Calu3 (cell line): Measurements from ENCODE around the gene NFIL3. TPM values are rescaled to one million over a fixed set of nuclear protein-coding genes. Genes with fewer than 3 reads are reported as not detected.

Experiments
- BruUV-seq: library from RNA; stranded (reverse); fragments of 400-500 nt; replicated peaks from 2 replicates; lab custom pipeline; 2021; lab: Mats Ljungman, UMichigan
- CTCF ChIA-PET: fragments of 300-600 bp; sonication (Branson Sonifier 250); formaldehyde crosslinking; loops from one replicate; lab custom pipeline; 2022; ENCODE audit warnings: antibody characterized with exemption; lab: Charles Lee
- DNase-seq: peaks from one replicate; pipeline ENCODE4 v3.0.0; 2022
- H3K27ac Mint-ChIP-seq: one replicate; pipeline ENCODE4 v1.8.0; 2022; ENCODE audit warnings: mixed read lengths; ENCODE audit not compliant: unreplicated experiment
- H3K27me3 Mint-ChIP-seq: one replicate; pipeline ENCODE4 v1.8.0; 2022; ENCODE audit warnings: mixed read lengths; ENCODE audit not compliant: unreplicated experiment
- H3K36me3 Mint-ChIP-seq: one replicate; pipeline ENCODE4 v1.8.0; 2022; ENCODE audit warnings: mild to moderate bottlenecking, moderate library complexity, mixed read lengths; ENCODE audit not compliant: insufficient read depth, unreplicated experiment
- H3K4me1 Mint-ChIP-seq: one replicate; pipeline ENCODE4 v1.8.0; 2022; ENCODE audit warnings: mild to moderate bottlenecking, low read depth, mixed read lengths; ENCODE audit not compliant: unreplicated experiment
- H3K4me3 Mint-ChIP-seq: one replicate; pipeline ENCODE4 v1.8.0; 2022; ENCODE audit warnings: mild to moderate bottlenecking, low read depth, moderate library complexity, mixed read lengths; ENCODE audit not compliant: unreplicated experiment
- H3K9me3 Mint-ChIP-seq: one replicate; pipeline ENCODE4 v1.8.0; 2022; ENCODE audit warnings: low read depth, mixed read lengths; ENCODE audit not compliant: unreplicated experiment
- CTCF ChIP-seq: fragments of 200-600 bp; IDR thresholded peaks from one replicate; pipeline ENCODE4 v1.8.0; 2022; ENCODE audit warnings: antibody characterized with exemption; ENCODE audit not compliant: unreplicated experiment
- intact Hi-C: fragments of 100-400 bp; cut with micrococcal nuclease; formaldehyde crosslinking; loops from one replicate; pipeline ENCODE4 v1.10.0; 2022; ENCODE audit not compliant: unreplicated experiment
- total RNA-seq: library from RNA; stranded (reverse); gene quantifications from 2 replicates; pipeline ENCODE4 v1.2.3, GENCODE V29; 2022

Gene NFIL3
- total RNA-seq, 1 experiment from 2014 or later = 13.3 TPM

- CTCF ChIA-PET = interaction anchor here (1.1 kb wide), 1 partner anchor 514 kb away, joined by 3 read pairs; no protein-coding TSS in a partner anchor
- intact Hi-C loops = loop anchor here (10.0 kb wide), 1 partner anchor 75 kb away; no protein-coding TSS in a partner anchor
These were observed 5.9 kb upstream of the NFIL3 start for GRCh38 chr9:91429501-91429900.

GRCh38 chr9:91428927-91429351, 5.3 kb upstream of the NFIL3 start:
- H3K9me3 Mint-ChIP-seq = no peaks in the 10 kb centered on the region
- H3K27me3 Mint-ChIP-seq = no peaks in the 10 kb centered on the region
- no peak for DNase-seq
- peaks cover 25% of the 10 kb centered on the region for H3K4me1 Mint-ChIP-seq
- no peak overlapping the region for H3K4me3 Mint-ChIP-seq
- BruUV-seq = no TSS peak
- CTCF ChIA-PET = interaction anchor here (1.1 kb wide), 1 partner anchor 513 kb away, joined by 3 read pairs; no protein-coding TSS in a partner anchor
- no peak overlapping the region for H3K27ac Mint-ChIP-seq
- intact Hi-C loops = loop anchor here (10.0 kb wide), 1 partner anchor 74 kb away; no protein-coding TSS in a partner anchor
- no peak for TF ChIP-seq CTCF
- peaks cover 14% of the 10 kb centered on the region for H3K36me3 Mint-ChIP-seq

More at GRCh38 chr9:91429501-91429900, 5.9 kb upstream of the NFIL3 start:
- Mint-ChIP-seq H3K27me3 (no peaks in the 10 kb centered on the region), H3K9me3 (no peaks in the 10 kb centered on the region), H3K4me1 (peaks cover 25% of the 10 kb centered on the region), H3K27ac (no peak overlapping the region), H3K4me3 (no peak overlapping the region), H3K36me3 (peaks cover 9% of the 10 kb centered on the region)
- no peak for TF ChIP-seq CTCF
- no TSS peak for BruUV-seq
- no peak for DNase-seq

GRCh38 chr9:91428436-91428835, 4.8 kb upstream of the NFIL3 start:
- Mint-ChIP-seq H3K4me3 (no peak overlapping the region), H3K4me1 (peaks cover 25% of the 10 kb centered on the region), H3K27ac (peak overlapping the region; percentile 25), H3K27me3 (no peaks in the 10 kb centered on the region), H3K9me3 (no peaks in the 10 kb centered on the region), H3K36me3 (peaks cover 15% of the 10 kb centered on the region)
- TF ChIP-seq CTCF = no peak
- CTCF ChIA-PET = no interaction called here
- no peak for DNase-seq
- intact Hi-C loops = loop anchor here (10.0 kb wide), 1 partner anchor 74 kb away; no protein-coding TSS in a partner anchor
- no TSS peak for BruUV-seq

GRCh38 chr9:91427873-91428272, 4.2 kb upstream of the NFIL3 start:
- Mint-ChIP-seq H3K36me3 (peaks cover 20% of the 10 kb centered on the region), H3K4me3 (no peak overlapping the region), H3K9me3 (no peaks in the 10 kb centered on the region), H3K27ac (peak overlapping the region; percentile 25), H3K27me3 (no peaks in the 10 kb centered on the region), H3K4me1 (peaks cover 25% of the 10 kb centered on the region)
- CTCF ChIA-PET = no interaction called here
- DNase-seq = peak; percentile 44
- intact Hi-C loops = loop anchor here (2.0 to 10.0 kb wide), 2 partner anchors 73 to 443 kb away; no protein-coding TSS in a partner anchor
- no peak for TF ChIP-seq CTCF
- BruUV-seq = no TSS peak
